Neuron (in vitro differentiated cells): ENCODE results near the gene GHRHR.

ENCODE experiments used
- H2AFZ ChIP-seq: one replicate; pipeline ENCODE4 v1.6.1; 2013; ENCODE audit warnings: low read depth, mild to moderate bottlenecking, inconsistent platforms, low read length, moderate library complexity
- H3K27me3 ChIP-seq: one replicate; pipeline ENCODE4 v1.6.1; 2013; ENCODE audit warnings: low read length; ENCODE audit not compliant: insufficient read depth
- H3K36me3 ChIP-seq: one replicate; pipeline ENCODE4 v1.6.1; 2013; ENCODE audit warnings: low read length; ENCODE audit not compliant: insufficient read depth
- H3K4me1 ChIP-seq: one replicate; pipeline ENCODE4 v1.6.1; 2013; ENCODE audit warnings: low read length; ENCODE audit not compliant: insufficient read depth
- H3K4me3 ChIP-seq: 2 replicates; pipeline ENCODE4 v1.5.1; 2013; ENCODE audit warnings: mild to moderate bottlenecking, low read length, moderate library complexity
- H3K9me3 ChIP-seq: one replicate; pipeline ENCODE4 v1.6.1; 2013; ENCODE audit warnings: low read length

The GHRHR gene

GRCh38 chr7:30963842-30964241 lies at the start of gene GHRHR:
Gene GHRHR (plus strand): TSS chr7:30963953. CDS start chr7:30964069, 116 bp downstream.
- no peaks in the 10 kb centered on the region for H3K36me3 ChIP-seq
- no peaks in the 10 kb centered on the region for H3K27me3 ChIP-seq
- no peaks in the 10 kb centered on the region for H3K9me3 ChIP-seq
- H2AFZ ChIP-seq = no peak within 1 kb of the TSS
- no peaks in the 10 kb centered on the region for H3K4me1 ChIP-seq
- no peak within 1 kb of the TSS for H3K4me3 ChIP-seq

GRCh38 chr7:30914596-30914995 lies 49.2 kb upstream of the GHRHR start:
- Histone ChIP-seq H3K4me3 (no peak overlapping the region), H3K27me3 (peaks cover 15% of the 10 kb centered on the region), H3K36me3 (no peaks in the 10 kb centered on the region), H3K9me3 (no peaks in the 10 kb centered on the region), H2AFZ (no peak overlapping the region), H3K4me1 (no peaks in the 10 kb centered on the region)

- H3K27me3 ChIP-seq = peaks cover 15% of the 10 kb centered on the region
- H3K4me1 ChIP-seq = no peaks in the 10 kb centered on the region
- H3K4me3 ChIP-seq = no peak overlapping the region
- no peaks in the 10 kb centered on the region for H3K36me3 ChIP-seq
- H2AFZ ChIP-seq = no peak overlapping the region
- H3K9me3 ChIP-seq = no peaks in the 10 kb centered on the region
These were observed 48.6 kb upstream of the GHRHR start for GRCh38 chr7:30915005-30915601.

- H3K4me3 ChIP-seq = no peak overlapping the region
These were observed 48.0 kb upstream of the GHRHR start for GRCh38 chr7:30915751-30916150.

GRCh38 chr7:30916255-30916654 lies 47.5 kb upstream of the GHRHR start:
- no peaks in the 10 kb centered on the region for H3K9me3 ChIP-seq
- no peaks in the 10 kb centered on the region for H3K36me3 ChIP-seq
- H2AFZ ChIP-seq = no peak overlapping the region

More at GRCh38 chr7:30915751-30916150, 48.0 kb upstream of the GHRHR start:
- H3K36me3 ChIP-seq = no peaks in the 10 kb centered on the region
- H3K4me1 ChIP-seq = no peaks in the 10 kb centered on the region
- no peaks in the 10 kb centered on the region for H3K9me3 ChIP-seq
- peaks cover 15% of the 10 kb centered on the region for H3K27me3 ChIP-seq
- no peak overlapping the region for H2AFZ ChIP-seq

GRCh38 chr7:30916767-30917166 lies 47.0 kb upstream of the GHRHR start:
- Histone ChIP-seq H2AFZ (no peak overlapping the region), H3K27me3 (peaks cover 15% of the 10 kb centered on the region), H3K9me3 (no peaks in the 10 kb centered on the region), H3K4me3 (no peak overlapping the region), H3K4me1 (no peaks in the 10 kb centered on the region), H3K36me3 (no peaks in the 10 kb centered on the region)

More at GRCh38 chr7:30916255-30916654, 47.5 kb upstream of the GHRHR start:
- H3K4me3 ChIP-seq = no peak overlapping the region
- peaks cover 15% of the 10 kb centered on the region for H3K27me3 ChIP-seq
- no peaks in the 10 kb centered on the region for H3K4me1 ChIP-seq

GRCh38 chr7:30917216-30917893 lies 46.4 kb upstream of the GHRHR start:
- H3K4me1 ChIP-seq = no peaks in the 10 kb centered on the region
- no peak overlapping the region for H3K4me3 ChIP-seq
- no peaks in the 10 kb centered on the region for H3K36me3 ChIP-seq
- peaks cover 15% of the 10 kb centered on the region for H3K27me3 ChIP-seq
- H3K9me3 ChIP-seq = no peaks in the 10 kb centered on the region
- no peak overlapping the region for H2AFZ ChIP-seq

- H2AFZ ChIP-seq = no peak overlapping the region
- H3K36me3 ChIP-seq = no peaks in the 10 kb centered on the region
- H3K4me1 ChIP-seq = no peaks in the 10 kb centered on the region
- no peak overlapping the region for H3K4me3 ChIP-seq
- H3K27me3 ChIP-seq = peaks cover 13% of the 10 kb centered on the region
- no peaks in the 10 kb centered on the region for H3K9me3 ChIP-seq
These were observed 45.1 kb upstream of the GHRHR start for GRCh38 chr7:30918676-30919075.

GRCh38 chr7:30920021-30920583 lies 43.7 kb upstream of the GHRHR start:
- Histone ChIP-seq H3K4me3 (no peak overlapping the region), H3K36me3 (no peaks in the 10 kb centered on the region), H3K9me3 (no peaks in the 10 kb centered on the region), H2AFZ (no peak overlapping the region), H3K27me3 (peaks cover 13% of the 10 kb centered on the region), H3K4me1 (no peaks in the 10 kb centered on the region)

GRCh38 chr7:30920584-30921539 lies 42.9 kb upstream of the GHRHR start:
- Histone ChIP-seq H3K4me3 (no peak overlapping the region), H3K4me1 (no peaks in the 10 kb centered on the region), H3K9me3 (no peaks in the 10 kb centered on the region), H2AFZ (no peak overlapping the region), H3K27me3 (peaks cover 13% of the 10 kb centered on the region), H3K36me3 (no peaks in the 10 kb centered on the region)

GRCh38 chr7:30921540-30922401 lies 42.0 kb upstream of the GHRHR start:
- Histone ChIP-seq H3K9me3 (no peaks in the 10 kb centered on the region), H3K27me3 (peaks cover 5% of the 10 kb centered on the region), H3K4me1 (no peaks in the 10 kb centered on the region), H3K36me3 (no peaks in the 10 kb centered on the region), H2AFZ (no peak overlapping the region), H3K4me3 (no peak overlapping the region)

GRCh38 chr7:30922596-30922995 lies 41.2 kb upstream of the GHRHR start:
- no peaks in the 10 kb centered on the region for H3K27me3 ChIP-seq
- H3K4me1 ChIP-seq = no peaks in the 10 kb centered on the region
- H3K36me3 ChIP-seq = no peaks in the 10 kb centered on the region
- H2AFZ ChIP-seq = no peak overlapping the region
- H3K4me3 ChIP-seq = no peak overlapping the region
- peaks cover 3% of the 10 kb centered on the region for H3K9me3 ChIP-seq
